GM21367 (cell line): Measurements from ENCODE around the gene EOGT.

ENCODE experiments used
- ATAC-seq: cut with Tn5 transposase; IDR thresholded peaks from one replicate; pipeline ENCODE4 v1.9.1; 2021; ENCODE audit not compliant: unreplicated experiment

Gene EOGT

DNA sequence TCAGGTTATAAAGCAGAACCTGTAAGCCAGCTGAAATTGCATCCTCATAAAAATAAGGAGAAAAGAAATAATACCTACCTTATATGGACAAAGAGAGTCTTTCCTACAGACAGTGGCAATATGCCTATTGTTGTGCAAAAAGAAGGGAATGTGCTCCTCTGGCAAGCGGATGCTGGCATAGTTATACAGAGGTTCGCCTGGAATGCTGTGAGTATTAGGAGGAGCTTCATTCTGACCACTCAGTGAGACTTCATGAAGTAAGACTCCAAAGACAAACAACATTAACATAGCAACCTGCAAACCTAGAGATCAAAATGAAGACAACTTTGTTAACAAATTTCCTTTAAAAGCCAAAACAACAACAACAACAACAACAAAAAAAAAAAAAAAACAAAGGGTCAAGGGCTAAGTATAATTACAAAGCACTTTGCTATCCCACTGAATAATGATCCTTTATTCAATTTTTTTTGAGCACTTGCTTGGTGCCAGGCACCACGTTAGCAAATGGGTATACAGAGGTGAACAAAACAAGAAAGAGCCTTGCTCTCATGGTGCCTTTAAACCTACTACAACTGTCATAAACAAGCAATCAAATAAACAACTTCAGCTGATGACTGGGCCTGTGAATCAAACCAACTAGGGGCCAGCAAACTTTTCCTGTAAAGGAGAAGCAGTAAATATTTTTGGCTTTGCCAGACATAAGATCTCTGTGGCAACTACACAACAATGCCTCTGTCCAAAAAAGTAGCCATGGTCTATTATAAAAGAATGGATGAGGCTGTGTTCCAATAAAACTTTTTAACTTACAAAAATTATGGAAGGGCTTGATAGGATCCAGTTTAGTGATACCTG, 3.7 kb downstream of the EOGT start:
- no peak for ATAC-seq

DNA sequence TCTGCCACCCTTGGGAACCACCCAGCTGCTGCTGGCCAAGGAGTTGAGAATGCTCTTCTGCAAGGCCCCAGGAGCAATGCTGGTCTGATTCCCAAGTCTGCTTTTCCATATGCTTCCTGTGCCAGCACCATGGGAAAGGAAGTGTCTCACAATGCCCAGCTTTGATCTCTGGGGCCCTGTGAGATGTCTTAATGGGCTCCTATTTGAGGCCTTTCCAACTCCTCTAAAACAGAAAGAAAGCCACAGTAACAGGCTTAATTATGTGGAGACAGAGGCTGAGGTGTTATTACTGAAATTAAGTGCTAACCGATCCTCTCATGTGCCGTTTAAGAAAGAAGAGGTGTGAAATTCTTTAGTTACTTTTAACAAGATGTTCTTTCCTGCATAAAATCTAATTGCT, 4.5 kb downstream of the EOGT start:
- ATAC-seq: no peak

DNA sequence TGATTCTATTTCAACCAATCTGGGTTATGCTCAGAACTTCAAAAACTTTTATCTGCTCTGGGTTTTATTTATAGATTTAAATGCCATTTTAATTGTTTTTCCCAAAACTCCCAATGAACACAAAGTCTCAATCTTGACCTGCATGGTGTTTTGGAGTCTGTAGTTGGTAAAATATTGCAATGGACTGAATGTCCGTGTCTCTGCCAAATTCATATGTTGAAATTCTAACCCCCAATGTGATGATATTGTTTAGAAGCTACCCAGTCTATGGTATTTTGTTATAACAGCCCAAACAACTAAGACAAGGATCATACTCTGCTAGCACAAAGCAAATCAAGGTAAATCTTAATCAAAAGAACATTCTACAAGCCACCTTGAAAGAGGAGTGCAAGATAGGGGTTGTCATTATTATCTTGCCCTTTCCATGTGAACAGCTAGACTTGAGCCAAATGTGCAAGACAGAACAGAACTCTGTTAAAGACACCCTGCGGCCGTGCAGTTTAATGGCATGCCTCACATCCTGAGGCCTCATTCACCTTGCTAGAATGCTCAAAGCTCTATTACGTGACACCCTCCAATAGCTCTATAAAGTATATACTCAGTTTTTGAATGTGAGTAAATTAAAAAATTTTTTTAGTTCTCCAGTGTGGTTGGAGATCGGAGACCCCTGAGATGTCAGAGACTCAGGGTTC, 7.5 kb downstream of the EOGT start:
- ATAC-seq: no peak

DNA sequence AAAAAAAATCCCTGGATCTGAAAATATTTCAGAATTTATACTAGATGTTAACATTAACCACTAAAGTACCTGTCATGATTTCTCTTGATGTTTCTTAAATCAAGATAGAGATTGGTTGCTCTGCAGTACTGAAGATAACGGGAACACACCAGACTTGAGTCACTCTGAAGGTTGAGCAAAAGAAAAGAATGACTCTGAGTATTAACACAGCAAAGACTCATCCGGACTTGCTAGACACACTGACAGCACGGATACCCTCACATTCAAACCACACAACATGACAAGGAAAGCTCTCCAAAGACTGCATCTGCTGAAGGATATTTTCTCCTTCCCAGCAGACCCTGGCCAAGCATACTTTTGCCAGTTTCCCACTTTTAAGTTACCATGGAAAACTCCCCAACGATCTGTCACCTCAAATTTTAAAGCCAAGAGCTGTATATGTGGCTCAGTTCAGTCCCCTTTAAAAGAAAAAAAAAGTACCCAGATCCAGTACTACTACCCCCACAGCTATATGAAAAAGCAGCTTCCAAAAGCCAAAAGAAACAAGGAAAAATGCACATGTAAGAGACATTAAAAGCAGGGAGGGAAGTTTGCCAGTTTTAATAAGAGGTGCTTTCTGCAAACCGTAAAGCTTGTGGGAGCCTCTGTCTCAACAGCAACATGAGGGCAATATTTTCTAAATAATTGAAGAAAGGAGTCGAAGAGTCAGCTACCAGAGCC, 8.3 kb downstream of the EOGT start:
- ATAC-seq: no peak

DNA sequence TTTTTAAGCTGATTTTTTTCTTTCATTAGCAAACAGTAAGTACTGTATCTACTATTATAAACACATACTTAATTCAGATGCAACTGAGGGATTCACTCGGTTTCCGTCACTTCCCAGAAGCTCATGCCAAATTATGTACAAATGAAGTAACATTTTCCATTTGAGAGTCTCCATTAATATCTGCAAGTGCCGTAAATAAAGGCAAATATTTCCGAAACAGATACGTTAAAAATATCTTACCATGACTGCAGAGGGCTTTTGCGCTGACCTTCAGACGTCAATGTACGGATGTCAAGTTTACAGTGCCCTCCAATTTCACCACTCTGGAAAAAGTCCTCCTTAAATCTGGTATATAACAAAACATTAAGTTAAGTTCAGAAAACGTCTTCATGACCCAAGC, 9.3 kb downstream of the EOGT start:
- no peak for ATAC-seq

DNA sequence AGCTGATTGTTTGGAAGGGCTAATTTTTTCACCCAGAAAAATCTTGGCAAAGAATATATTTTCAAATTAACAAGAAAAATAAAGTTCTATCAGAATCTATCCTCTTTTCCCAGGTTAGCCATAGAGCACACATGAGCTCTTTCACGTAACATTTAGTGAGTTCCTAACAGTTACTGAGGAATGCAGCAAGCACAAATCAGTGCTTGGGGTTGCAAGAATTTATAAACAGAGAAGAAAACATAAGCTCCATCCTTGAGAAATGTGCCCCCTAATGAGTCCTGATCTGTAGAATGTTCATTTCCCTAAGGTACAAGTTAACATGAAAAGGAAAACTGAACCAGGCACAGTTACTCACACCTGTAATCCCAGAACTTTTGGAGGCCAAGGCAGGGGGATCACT, 13.9 kb downstream of the EOGT start:
- no peak for ATAC-seq

DNA sequence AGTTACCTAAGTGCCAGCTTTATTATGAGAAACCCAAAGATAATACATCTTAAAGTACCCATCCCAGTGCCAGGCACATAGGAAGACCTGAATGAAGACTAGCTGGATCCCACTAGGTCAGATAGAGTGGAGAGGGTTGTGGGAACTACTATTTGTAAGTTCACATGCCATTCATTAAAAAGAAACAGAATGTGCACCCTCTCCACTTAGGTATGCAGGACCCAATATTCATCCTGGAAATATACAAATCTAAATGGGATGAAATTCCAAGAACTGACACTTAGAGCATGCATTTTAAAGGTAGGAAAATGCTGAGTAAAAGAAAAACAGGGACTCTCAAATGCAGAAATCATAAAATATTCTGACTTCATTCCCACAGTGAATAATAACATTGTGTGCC, 14.3 kb downstream of the EOGT start:
- no peak for ATAC-seq

DNA sequence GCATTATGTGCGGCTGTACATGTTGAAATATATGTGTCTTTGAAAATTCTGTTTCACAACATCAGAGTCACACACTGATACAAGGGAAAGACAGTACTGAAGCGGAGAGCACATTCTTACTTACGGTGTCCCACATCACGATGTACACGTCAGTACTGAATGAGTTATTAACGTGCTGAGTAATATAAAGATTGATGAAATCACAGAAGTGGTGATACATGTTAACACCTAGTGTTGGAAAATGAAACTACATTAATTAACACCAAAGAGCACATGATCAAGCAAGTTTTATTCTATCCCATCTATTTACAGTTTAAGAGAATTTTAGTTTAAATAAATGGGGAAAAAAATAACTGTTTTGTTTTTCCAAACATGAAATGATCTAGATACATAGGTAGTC, 15.6 kb downstream of the EOGT start:
- ATAC-seq: no peak

DNA sequence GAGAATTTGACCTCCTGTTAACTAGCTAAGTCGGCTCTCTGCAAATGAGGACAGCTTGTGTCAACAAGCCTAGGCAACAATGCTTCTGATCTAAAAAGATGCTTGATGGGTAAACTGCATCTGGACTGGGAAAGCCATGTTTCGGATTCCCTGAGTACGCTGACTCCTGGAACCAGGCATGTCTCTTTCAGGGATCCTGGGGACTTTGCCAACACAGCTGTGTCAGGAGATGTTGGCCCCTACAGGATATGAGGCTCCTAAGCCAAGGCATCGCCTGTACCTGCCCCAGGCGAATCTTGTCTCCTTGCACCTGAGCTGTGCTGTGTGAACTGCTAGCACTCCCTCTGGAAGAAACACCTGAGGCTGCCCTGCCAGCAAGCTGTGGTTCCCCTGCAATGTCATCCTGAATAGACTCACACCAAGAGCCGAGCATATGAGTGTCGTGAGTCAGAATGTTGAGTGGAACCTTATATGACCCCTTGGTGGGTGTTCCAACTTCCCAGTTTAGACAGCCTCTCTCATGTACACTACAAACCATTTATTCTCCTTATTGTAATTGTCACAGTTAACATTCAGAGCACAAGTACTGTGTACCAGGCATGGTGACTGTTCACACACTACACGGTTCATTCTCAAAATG, 17.0 kb downstream of the EOGT start:
- ATAC-seq: no peak

DNA sequence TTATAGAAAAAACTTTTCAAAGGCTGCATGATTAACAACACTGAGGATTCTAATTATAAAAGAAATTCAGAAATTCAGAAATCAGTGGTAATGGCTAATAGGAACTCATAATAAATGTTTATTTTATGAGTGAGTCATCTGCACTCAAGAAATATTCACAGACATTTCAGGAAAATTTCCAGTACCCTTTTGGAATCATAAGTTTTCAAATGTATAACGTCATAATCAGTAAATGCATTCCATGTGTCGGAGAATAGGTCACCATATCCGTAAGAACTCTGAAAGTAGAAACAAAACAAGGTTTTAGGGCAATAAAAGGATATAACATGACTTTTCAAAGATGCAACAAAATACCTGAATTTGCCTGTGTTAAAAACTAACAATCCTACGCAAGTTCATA, 24.7 kb downstream of the EOGT start:
- no peak for ATAC-seq

DNA sequence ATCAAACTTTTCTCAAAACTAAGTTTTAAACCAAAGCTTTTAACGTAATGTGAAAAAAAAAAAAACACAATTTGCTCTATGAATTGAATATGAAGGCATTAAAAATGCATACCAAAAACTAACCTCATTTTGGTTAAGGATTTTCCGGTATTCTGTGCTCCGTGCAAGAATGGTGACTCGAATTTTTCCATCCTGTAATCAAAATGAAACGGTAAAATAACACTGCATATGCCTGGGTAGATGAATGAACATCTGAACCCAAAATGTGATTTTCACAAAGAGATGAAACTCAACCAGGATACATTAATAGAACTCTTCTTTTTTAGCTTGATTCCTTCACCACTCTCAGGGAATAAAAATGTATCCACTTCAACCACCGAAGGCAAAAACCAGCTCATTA, 26.2 kb downstream of the EOGT start:
- no peak for ATAC-seq

DNA sequence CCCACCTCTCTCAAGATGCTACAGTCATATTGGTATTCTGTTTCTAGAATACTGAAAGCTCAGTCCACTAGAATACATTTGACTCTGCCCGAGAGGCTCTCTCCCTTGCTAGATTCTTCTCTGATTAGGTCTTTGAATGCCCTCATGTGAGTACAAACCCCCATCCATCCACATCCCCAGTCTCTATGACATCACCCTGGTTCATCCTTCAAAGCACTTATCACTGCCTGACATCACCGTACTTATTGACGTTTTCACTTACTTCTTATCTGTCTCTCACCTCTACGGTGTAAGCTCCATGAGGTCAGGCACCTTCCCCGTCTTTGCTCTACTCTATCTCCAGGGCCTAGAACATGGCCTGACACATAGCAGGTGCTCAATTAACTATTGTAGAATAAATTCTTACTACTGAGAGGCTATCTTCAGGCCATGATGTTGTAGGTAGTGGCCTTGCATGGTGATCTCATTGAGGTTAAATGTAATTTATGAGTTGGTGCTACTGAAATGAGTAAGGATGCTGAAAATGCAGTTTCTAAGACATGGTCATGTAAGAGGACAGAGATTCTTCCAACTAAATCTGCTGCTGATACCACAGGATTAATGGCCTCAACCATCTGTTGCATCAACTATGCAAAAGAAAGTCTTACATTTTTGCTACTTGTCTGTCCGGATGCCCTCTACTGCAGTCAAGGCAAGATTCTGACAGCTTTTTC, 26.8 kb downstream of the EOGT start:
- no peak for ATAC-seq

DNA sequence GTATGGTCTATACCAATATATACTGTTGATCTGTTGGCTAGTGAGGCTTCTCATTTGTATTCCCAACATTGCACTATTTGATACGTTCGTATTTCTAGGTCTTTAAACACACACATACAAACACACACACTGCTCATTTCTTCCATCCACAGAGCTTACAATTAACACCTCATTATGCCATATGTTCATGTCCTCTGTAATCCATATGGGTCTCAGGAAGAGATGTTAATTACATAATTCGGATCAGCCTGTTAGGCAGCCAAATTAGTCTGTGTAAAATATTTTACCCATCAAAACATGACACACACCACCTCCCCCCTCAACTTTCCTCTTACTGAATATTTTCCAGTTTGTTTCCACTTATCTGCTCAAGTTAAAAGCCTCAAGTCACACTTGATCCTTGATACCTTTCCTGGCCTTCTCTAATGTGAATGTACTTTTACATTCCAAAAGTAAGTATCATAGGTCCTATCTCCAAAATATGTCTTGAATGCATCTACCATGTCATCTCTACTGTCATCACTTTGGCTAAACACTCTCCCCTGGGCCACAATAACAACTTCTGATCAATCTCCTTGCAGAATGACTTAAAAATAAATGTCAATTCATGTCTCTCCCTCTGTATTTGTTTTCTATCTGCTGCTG, 28.2 kb downstream of the EOGT start:
- ATAC-seq: no peak

DNA sequence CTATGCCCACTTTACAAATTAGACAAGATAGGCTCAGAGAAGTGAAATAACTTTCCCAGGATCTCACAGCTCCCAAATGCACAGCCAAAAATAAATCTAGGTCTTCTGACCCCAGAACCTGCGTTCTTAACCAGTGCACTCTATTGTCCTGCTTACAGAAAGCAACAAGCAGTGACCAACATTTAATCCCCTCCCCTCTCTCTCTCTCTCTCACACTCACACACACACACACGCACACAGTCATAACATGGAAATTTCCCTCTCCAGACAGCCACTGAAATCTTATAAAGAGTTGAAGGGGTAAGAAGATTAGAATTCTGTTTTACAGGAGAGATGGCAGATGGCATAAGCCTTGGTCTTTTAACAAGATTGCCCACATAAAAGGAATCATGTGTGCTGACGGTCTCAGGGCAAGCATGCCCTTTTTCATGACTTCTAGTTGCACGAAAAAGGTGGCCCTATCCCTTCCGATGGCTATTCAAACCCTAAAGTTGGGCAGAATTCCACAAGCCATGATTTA, 29.4 kb downstream of the EOGT start:
- no peak for ATAC-seq

DNA sequence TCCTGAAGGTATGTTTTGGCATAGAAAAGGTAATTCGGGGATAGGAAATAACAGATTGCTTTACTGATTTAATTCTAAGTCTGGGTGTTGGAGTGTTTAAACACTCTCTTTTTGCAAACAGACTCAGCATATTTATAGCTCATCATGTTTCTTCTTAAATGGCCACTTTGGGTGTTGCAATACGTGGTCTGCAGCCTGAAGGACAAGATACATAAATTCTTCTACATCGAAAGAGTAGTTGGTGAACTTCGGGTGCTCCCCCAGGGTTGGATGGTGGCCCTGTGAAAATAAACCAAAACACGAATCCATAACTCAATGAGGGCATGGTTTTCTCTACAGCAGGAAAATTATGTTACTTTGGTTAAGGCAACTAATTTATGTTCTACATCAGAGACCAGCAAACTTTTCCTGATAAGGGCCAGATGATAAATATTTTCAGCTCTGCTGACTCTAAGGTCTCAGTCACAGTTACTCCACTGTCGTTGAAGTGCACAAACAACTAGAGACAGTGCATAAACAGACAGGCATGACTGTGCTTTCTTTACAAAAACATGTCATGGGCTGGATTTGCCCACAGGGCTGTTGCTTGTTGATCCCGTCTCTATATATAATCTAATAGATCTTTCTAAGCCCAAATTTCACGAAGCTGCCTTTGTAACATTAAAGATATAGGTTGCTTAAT, 35.9 kb downstream of the EOGT start:
- ATAC-seq: no peak

DNA sequence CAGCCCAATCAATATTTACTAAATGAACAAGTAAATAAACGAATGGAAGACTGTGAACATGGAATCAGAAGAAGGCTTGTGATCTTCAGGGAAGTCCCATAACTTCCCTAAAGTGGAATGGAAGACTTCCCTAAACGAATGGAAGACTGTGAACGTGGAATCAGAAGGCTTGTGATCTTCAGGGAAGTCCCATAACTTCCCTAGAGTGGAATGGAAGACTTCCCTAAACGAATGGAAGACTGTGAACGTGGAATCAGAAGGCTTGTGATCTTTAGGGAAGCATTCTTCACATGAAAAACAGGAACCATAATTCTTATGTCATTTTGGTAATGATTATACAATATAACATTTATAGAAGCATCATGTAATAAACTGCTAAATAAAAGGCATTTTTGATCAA, 38.8 kb downstream of the EOGT start:
- no peak for ATAC-seq

DNA sequence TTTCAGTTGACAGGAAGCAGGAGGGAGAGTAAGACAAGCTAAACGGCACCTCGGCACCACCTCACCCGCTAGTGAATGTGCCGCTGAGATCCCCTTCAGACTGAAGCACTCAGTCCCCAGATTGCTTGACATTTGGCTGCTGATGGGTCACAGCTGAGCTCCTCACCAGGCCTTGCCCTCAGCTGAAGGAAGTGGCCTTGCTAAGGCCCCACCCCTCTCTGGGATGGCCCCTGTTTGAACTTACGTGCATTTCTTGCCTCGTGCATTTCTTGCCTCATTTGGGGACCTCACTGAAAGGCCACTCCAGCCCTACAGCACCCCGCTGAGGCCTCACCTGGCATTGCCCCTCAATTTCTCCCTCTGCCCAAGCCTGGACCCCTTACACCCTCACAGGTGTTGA, 39.8 kb downstream of the EOGT start:
- no peak for ATAC-seq

DNA sequence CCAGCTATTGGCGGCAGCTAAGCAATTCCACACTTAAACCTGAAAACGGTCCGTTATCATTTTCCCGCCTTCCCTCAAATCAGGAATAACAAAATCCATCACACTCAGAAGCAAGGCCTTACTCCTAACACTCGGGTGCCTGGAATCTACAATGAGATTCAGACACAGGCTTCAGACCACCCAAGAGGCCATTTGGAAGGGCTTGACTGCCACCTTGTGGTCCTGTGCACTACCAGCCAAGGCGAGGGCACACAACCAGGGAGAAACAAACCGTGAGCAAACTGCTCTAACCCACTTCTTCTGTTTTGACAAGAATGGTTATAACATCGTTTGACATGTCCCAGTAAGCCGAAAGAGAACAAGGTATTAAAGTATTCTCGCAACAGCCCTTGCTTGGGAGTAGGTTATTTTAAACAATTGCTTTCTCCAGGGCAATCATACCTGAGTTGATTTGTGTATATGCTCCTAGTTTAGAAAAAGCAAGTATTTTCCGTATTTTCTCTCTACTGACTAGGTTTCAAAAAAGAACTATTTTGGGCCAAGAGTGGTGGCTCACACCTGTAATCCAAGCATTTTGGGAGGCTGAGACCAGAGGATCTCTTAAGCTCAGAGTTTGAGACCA, 41.0 kb downstream of the EOGT start:
- peak; percentile 85 for ATAC-seq

DNA sequence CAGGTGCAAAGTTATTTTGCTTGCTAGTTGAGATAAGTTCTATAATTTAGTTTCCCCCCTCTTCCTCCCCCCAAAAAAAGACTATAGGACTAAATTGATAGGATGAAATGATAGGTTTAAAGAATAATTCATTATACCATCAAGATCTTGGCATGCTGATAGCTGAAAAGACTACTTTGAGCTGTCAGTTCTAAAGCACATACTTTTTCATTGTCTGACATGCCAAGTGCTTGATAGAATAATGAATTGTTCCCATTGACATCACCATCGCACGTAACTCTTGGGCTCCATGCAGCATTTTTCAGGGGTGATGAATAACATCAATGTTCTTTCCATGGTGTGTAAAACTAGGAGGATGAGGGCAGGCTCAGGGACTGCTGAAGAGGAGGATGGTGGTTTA, 48.8 kb downstream of the EOGT start:
- ATAC-seq: no peak
